WTC11 (cell line): Measurements from ENCODE around the gene MVP. TPM values are rescaled to one million over a fixed set of nuclear protein-coding genes. Genes with fewer than 3 reads are reported as not detected.

Experiments used
- AFF4 ChIP-seq: sonication (generic); formaldehyde crosslinking; IDR thresholded peaks from 2 replicates; pipeline ENCODE4 v1.8.1; 2023; ENCODE audit warnings: mild to moderate bottlenecking, missing genetic modification reagents, borderline replicate concordance
- ARID4B ChIP-seq: sonication (generic); formaldehyde crosslinking; IDR thresholded peaks from 2 replicates; pipeline ENCODE4 v1.8.0; 2023; ENCODE audit warnings: missing genetic modification reagents, mild to moderate bottlenecking, borderline replicate concordance
- E2F5 ChIP-seq: sonication (generic); formaldehyde crosslinking; IDR thresholded peaks from 2 replicates; pipeline ENCODE4 v1.8.1; 2022; ENCODE audit warnings: mild to moderate bottlenecking, moderate library complexity, missing genetic modification reagents
- EMX1 ChIP-seq: fragments of 250-450 bp; sonication (Bioruptor Pico); IDR thresholded peaks from 2 replicates; pipeline ENCODE4 v1.8.0; 2021; ENCODE audit warnings: mild to moderate bottlenecking
- FOXK1 ChIP-seq: sonication (generic); formaldehyde crosslinking; IDR thresholded peaks from 2 replicates; pipeline ENCODE4 v1.8.0; 2022; ENCODE audit warnings: mild to moderate bottlenecking, moderate library complexity, missing genetic modification reagents
- GRHL2 ChIP-seq: fragments of 250-450 bp; sonication (Bioruptor Pico); IDR thresholded peaks from 2 replicates; pipeline ENCODE4 v1.8.0; 2022; ENCODE audit warnings: mild to moderate bottlenecking, moderate library complexity; ENCODE audit not compliant: insufficient replicate concordance, severe bottlenecking
- IRF2 ChIP-seq: sonication (generic); formaldehyde crosslinking; IDR thresholded peaks from 2 replicates; pipeline ENCODE4 v1.8.0; 2022; ENCODE audit warnings: low read depth, missing genetic modification reagents, borderline replicate concordance
- KAT7 ChIP-seq: sonication (generic); formaldehyde crosslinking; IDR thresholded peaks from 2 replicates; pipeline ENCODE4 v1.8.1; 2023; ENCODE audit warnings: missing genetic modification reagents, mild to moderate bottlenecking, borderline replicate concordance
- MLX ChIP-seq: sonication (generic); formaldehyde crosslinking; IDR thresholded peaks from 2 replicates; pipeline ENCODE4 v1.8.1; 2023; ENCODE audit warnings: mild to moderate bottlenecking, missing genetic modification reagents, moderate library complexity
- NFATC4 ChIP-seq: fragments of 250-450 bp; sonication (Bioruptor Pico); IDR thresholded peaks from 2 replicates; pipeline ENCODE4 v1.9.0; 2021; ENCODE audit warnings: mild to moderate bottlenecking
- NR1H2 ChIP-seq: sonication (generic); formaldehyde crosslinking; IDR thresholded peaks from 2 replicates; pipeline ENCODE4 v1.9.0; 2021; ENCODE audit warnings: mild to moderate bottlenecking, moderate library complexity, missing genetic modification reagents
- OVOL2 ChIP-seq: fragments of 250-450 bp; sonication (Bioruptor Pico); IDR thresholded peaks from 2 replicates; pipeline ENCODE4 v1.9.0; 2021; ENCODE audit warnings: mild to moderate bottlenecking, borderline replicate concordance
- RORB ChIP-seq: fragments of 250-450 bp; sonication (Bioruptor Pico); IDR thresholded peaks from 2 replicates; pipeline ENCODE4 v1.9.0; 2021; ENCODE audit warnings: mild to moderate bottlenecking
- SOX15 ChIP-seq: fragments of 250-450 bp; sonication (Bioruptor Pico); IDR thresholded peaks from 2 replicates; pipeline ENCODE4 v1.9.0; 2021; ENCODE audit warnings: mild to moderate bottlenecking
- TCF7 ChIP-seq: sonication (generic); formaldehyde crosslinking; IDR thresholded peaks from 2 replicates; pipeline ENCODE4 v1.8.0; 2022; ENCODE audit warnings: mild to moderate bottlenecking, low read depth, missing genetic modification reagents, moderate library complexity
- ZBTB43 ChIP-seq: sonication (generic); formaldehyde crosslinking; IDR thresholded peaks from 2 replicates; pipeline ENCODE4 v1.8.1; 2023; ENCODE audit warnings: mild to moderate bottlenecking, missing genetic modification reagents
- ZNF121 ChIP-seq: sonication (generic); formaldehyde crosslinking; IDR thresholded peaks from 2 replicates; pipeline ENCODE4 v1.8.0; 2023; ENCODE audit warnings: missing genetic modification reagents
- ZNF263 ChIP-seq: sonication (generic); formaldehyde crosslinking; IDR thresholded peaks from 2 replicates; pipeline ENCODE4 v1.8.1; 2022; ENCODE audit warnings: low read depth, mild to moderate bottlenecking, moderate library complexity, missing genetic modification reagents
- ZNF317 ChIP-seq: sonication (generic); formaldehyde crosslinking; IDR thresholded peaks from 2 replicates; pipeline ENCODE4 v1.8.1; 2023; ENCODE audit warnings: low read depth, mild to moderate bottlenecking, moderate library complexity, missing genetic modification reagents, borderline replicate concordance
- ZNF671 ChIP-seq: fragments of 250-450 bp; sonication (Bioruptor Pico); IDR thresholded peaks from 2 replicates; pipeline ENCODE4 v1.8.0; 2021; ENCODE audit warnings: mild to moderate bottlenecking
- total RNA-seq: library from RNA; stranded (reverse); gene quantifications from 3 replicates; pipeline ENCODE4 v1.2.3, GENCODE V29; 2021
- TF ChIP-seq, protein P1 (sequence below): sonication (generic); formaldehyde crosslinking; IDR thresholded peaks from 2 replicates; pipeline ENCODE4 v1.8.1; 2023; ENCODE audit warnings: mild to moderate bottlenecking, moderate library complexity, missing genetic modification reagents
- TF ChIP-seq, protein P2 (sequence below): fragments of 250-450 bp; sonication (Bioruptor Pico); IDR thresholded peaks from 2 replicates; pipeline ENCODE4 v1.9.0; 2021; ENCODE audit warnings: mild to moderate bottlenecking

Gene MVP
- total RNA-seq, 1 experiment from 2014 or later = 10.8 TPM

DNA sequence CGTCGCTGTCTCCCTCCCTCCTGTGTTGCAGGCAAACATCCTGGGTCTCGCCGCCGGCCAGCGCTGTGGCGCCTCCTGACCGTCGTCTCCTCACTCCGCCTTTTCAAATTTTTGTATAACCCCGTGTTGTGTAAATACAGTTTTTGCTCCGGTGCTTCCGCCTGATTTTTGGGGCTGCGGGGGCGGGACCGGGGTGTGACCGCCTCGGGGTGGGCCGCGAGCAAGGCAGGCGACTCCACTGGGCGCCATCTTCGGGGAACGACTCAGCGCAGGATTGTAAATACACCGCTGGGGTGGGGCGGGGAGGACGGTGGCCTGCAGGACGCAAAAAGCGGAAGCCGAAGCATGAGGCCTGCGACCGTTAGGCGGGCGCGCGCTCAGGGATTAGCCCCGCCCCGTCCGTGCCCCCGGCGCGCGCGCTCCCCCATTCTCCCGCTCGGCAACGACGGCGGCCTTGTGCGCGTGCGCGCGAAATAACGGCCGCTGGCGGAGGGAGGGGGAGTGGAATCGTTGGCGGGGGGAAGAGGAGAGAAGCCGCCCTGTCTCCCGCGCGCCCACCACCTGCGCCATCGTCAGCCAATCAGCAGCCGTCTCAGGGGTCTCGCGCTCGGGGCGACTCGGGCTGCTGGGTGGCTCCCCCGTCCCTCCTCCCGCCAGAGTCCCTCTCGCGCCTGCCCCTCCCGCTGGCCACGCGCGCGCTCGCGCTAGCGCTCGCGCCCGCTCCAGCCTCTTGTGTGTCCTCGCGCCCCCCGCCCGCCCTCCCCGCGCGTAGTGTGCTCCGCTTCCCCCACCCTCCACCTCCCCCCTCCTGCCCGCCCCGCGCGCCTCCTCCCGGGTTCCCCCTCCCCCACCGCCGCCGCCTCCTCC is 14.8 kb upstream of the MVP start (continued):
- TF ChIP-seq ZNF671 (CRISPR knock-in tag) (peak; percentile 89; the same call in 1 of the 2 replicates), ZNF317 (no peak), RORB (no peak), FOXK1 (CRISPR knock-in tag) (peak; percentile 99), SOX15 (no peak), GRHL2 (CRISPR knock-in tag) (no peak), IRF2 (CRISPR knock-in tag) (peak; percentile 44), ZNF263 (CRISPR knock-in tag) (peak; percentile 60; the same call in 1 of the 2 replicates), AFF4 (CRISPR knock-in tag) (peak; percentile 95), OVOL2 (no peak), MLX (CRISPR knock-in tag) (no peak), TCF7 (CRISPR knock-in tag) (0 out of 2 replicates have a peak, but pooled peaks have one; percentile 71), NFATC4 (CRISPR knock-in tag) (peak; percentile 90), NR1H2 (CRISPR knock-in tag) (no peak), ZBTB43 (CRISPR knock-in tag) (peak; percentile 91), ARID4B (CRISPR knock-in tag) (peak; percentile 70; the same call in 1 of the 2 replicates), ZNF121 (CRISPR knock-in tag) (no peak), KAT7 (no peak), EMX1 (CRISPR knock-in tag) (peak; percentile 93), E2F5 (CRISPR knock-in tag) (peak; percentile 99)
- TF ChIP-seq, protein P1, sequence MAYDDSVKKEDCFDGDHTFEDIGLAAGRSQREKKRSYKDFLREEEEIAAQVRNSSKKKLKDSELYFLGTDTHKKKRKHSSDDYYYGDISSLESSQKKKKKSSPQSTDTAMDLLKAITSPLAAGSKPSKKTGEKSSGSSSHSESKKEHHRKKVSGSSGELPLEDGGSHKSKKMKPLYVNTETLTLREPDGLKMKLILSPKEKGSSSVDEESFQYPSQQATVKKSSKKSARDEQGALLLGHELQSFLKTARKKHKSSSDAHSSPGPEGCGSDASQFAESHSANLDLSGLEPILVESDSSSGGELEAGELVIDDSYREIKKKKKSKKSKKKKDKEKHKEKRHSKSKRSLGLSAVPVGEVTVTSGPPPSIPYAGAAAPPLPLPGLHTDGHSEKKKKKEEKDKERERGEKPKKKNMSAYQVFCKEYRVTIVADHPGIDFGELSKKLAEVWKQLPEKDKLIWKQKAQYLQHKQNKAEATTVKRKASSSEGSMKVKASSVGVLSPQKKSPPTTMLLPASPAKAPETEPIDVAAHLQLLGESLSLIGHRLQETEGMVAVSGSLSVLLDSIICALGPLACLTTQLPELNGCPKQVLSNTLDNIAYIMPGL (CRISPR knock-in tag) = 0 out of 2 replicates have a peak, but pooled peaks have one; percentile 67
- TF ChIP-seq, protein P2, sequence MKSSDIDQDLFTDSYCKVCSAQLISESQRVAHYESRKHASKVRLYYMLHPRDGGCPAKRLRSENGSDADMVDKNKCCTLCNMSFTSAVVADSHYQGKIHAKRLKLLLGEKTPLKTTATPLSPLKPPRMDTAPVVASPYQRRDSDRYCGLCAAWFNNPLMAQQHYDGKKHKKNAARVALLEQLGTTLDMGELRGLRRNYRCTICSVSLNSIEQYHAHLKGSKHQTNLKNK (CRISPR knock-in tag) = no peak; the same call in 1 of the 2 replicates
